Endothelial cell of umbilical vein (primary cell): ENCODE measurements around the gene MYCBP2. TPM values are rescaled to one million over a fixed set of nuclear protein-coding genes. Genes with fewer than 3 reads are reported as not detected.
A peak's percentile ranks its signal among the peaks of the same experiment; 100 is the strongest.

ENCODE experiments used
- BruUV-seq: library from RNA; stranded (reverse); fragments of 400-500 nt; replicated peaks from 2 replicates; lab custom pipeline; 2021; lab: Mats Ljungman, UMichigan
- CTCF ChIA-PET: fragments of 300-600, 350-600 bp; sonication (Branson Sonifier 250); formaldehyde crosslinking; loops from one replicate; lab custom pipeline; 2021; ENCODE audit warnings: antibody characterized with exemption, inconsistent platforms; lab: Charles Lee
- POLR2A ChIA-PET: fragments of 300-600, 350-600 bp; sonication (Branson Sonifier 250); formaldehyde crosslinking; loops from one replicate; lab custom pipeline; 2021; ENCODE audit warnings: antibody characterized with exemption, inconsistent platforms; lab: Charles Lee
- DNase-seq: peaks from one replicate; pipeline ENCODE4 v3.0.0-alpha.2; 2011; ENCODE audit warnings: low read depth, low spot score
- FAIRE-seq: peaks from 2 replicates; lab custom pipeline; 2011; peaks lifted over from hg19 to GRCh38; lab: Jason Lieb, UNC
- H2AFZ ChIP-seq: 2 replicates; pipeline ENCODE4 v1.6.0; 2012; ENCODE audit warnings: low read depth, low read length, control low read depth, inconsistent platforms
- H3K27ac ChIP-seq: 2 replicates; pipeline ENCODE4 v1.5.1; 2011; ENCODE audit warnings: low read depth, mild to moderate bottlenecking, control low read depth, low read length, moderate library complexity; ENCODE audit not compliant: insufficient read depth
- H3K27me3 ChIP-seq, 2 experiments: 2 replicates each; pipeline versions ENCODE4 v1.6.0 to v1.6.1; 2011; ENCODE audit warnings: low read length in 2 of 2, mixed read lengths in 1 of 2; ENCODE audit not compliant: control insufficient read depth in 2 of 2, insufficient read depth in 2 of 2
- H3K36me3 ChIP-seq, 2 experiments: 2 replicates in 1 of 2; 3 replicates in 1 of 2; pipeline ENCODE4 v1.5.1; 2011; ENCODE audit warnings: low read length in 2 of 2, mild to moderate bottlenecking in 1 of 2, moderate library complexity in 1 of 2; ENCODE audit not compliant: control insufficient read depth in 2 of 2, insufficient read depth in 2 of 2; ENCODE audit errors: extremely low read depth in 1 of 2
- H3K4me1 ChIP-seq: 3 replicates; pipeline ENCODE4 v1.5.1; 2011; ENCODE audit warnings: mild to moderate bottlenecking, low read length; ENCODE audit not compliant: control insufficient read depth, insufficient read depth; ENCODE audit errors: extremely low read depth
- H3K4me2 ChIP-seq: 2 replicates; pipeline ENCODE4 v1.6.1; 2011; ENCODE audit warnings: low read length, control low read depth, mixed read lengths; ENCODE audit not compliant: insufficient read depth
- H3K4me3 ChIP-seq, 3 experiments: fragments of 200-600 bp in 1 of 3; sonication (generic), shearing (Covaris generic) in 1 of 3; replicated peaks in 1 of 3; 2 replicates each; pipeline ENCODE4 v1.5.1; 2011 to 2016; ENCODE audit warnings: control low read depth in 3 of 3, low read length in 3 of 3, mild to moderate bottlenecking in 2 of 3, inconsistent platforms in 1 of 3, low read depth in 1 of 3, moderate library complexity in 1 of 3; ENCODE audit not compliant: insufficient read depth in 1 of 3
- H3K79me2 ChIP-seq: 2 replicates; pipeline ENCODE4 v1.6.0; 2012; ENCODE audit warnings: low read length, inconsistent platforms; ENCODE audit not compliant: control insufficient read depth, insufficient read depth
- H3K9ac ChIP-seq: replicated peaks from 2 replicates; pipeline ENCODE3; 2011; ENCODE audit warnings: low read length, control low read depth; ENCODE audit not compliant: insufficient read depth; ENCODE audit errors: extremely low read depth
- H3K9me1 ChIP-seq: replicated peaks from 3 replicates; pipeline ENCODE4 v1.6.0; 2011; ENCODE audit warnings: mild to moderate bottlenecking, low read length; ENCODE audit not compliant: control insufficient read depth, insufficient read depth; ENCODE audit errors: extremely low read depth
- H3K9me3 ChIP-seq: replicated peaks from 2 replicates; pipeline ENCODE4 v1.5.1; 2012; ENCODE audit warnings: low read length, inconsistent platforms; ENCODE audit not compliant: control insufficient read depth, insufficient read depth
- H4K20me1 ChIP-seq: replicated peaks from 2 replicates; pipeline ENCODE3; 2011; ENCODE audit warnings: mild to moderate bottlenecking, low read length; ENCODE audit not compliant: control insufficient read depth, insufficient read depth; ENCODE audit errors: extremely low read depth
- CTCF ChIP-seq, 2 donors: IDR thresholded peaks; 1 replicate in 1 of 2; 2 replicates in 1 of 2; pipeline ENCODE4 v1.5.1; 2011; ENCODE audit warnings: low read length in 2 of 2, mild to moderate bottlenecking in 2 of 2, moderate library complexity in 2 of 2, control low read depth in 1 of 2, inconsistent platforms in 1 of 2, low read depth in 1 of 2; ENCODE audit not compliant: insufficient read depth in 1 of 2; ENCODE audit errors: extremely low read depth in 1 of 2
- EZH2 ChIP-seq: IDR thresholded peaks from 2 replicates; pipeline ENCODE4 v1.6.1; 2012; ENCODE audit warnings: borderline replicate concordance, low read depth, mild to moderate bottlenecking, moderate library complexity, low read length, inconsistent platforms; ENCODE audit not compliant: severe bottlenecking
- FOS ChIP-seq: IDR thresholded peaks from 2 replicates; pipeline ENCODE4 v1.6.1; 2011; ENCODE audit warnings: mild to moderate bottlenecking, low read length, moderate library complexity, borderline replicate concordance; ENCODE audit not compliant: insufficient read depth
- GATA2 ChIP-seq: IDR thresholded peaks from 2 replicates; pipeline ENCODE4 v1.7.0; 2011; ENCODE audit warnings: low read depth, mild to moderate bottlenecking, moderate library complexity, mixed read lengths, low read length; ENCODE audit not compliant: insufficient read length, insufficient read depth
- JUN ChIP-seq: IDR thresholded peaks from 2 replicates; pipeline ENCODE4 v1.6.1; 2011; ENCODE audit warnings: borderline replicate concordance, low read depth; ENCODE audit not compliant: insufficient read length, insufficient read depth
- MAX ChIP-seq: IDR thresholded peaks from 2 replicates; pipeline ENCODE4 v1.6.1; 2011; ENCODE audit not compliant: insufficient read depth, insufficient read length
- MYC ChIP-seq: IDR thresholded peaks from one replicate; pipeline ENCODE4 v1.6.1; 2011; ENCODE audit warnings: mild to moderate bottlenecking, low read depth, low read length
- POLR2A ChIP-seq: IDR thresholded peaks from 2 replicates; pipeline ENCODE4 v1.6.1; 2012; ENCODE audit warnings: low read depth, mild to moderate bottlenecking, control low read depth, low read length
- POLR2AphosphoS5 ChIP-seq: IDR thresholded peaks from 2 replicates; pipeline ENCODE4 v1.6.1; 2012; ENCODE audit warnings: low read depth, mild to moderate bottlenecking, control low read depth, low read length, moderate library complexity; ENCODE audit not compliant: insufficient read depth
- dilution Hi-C: fragments of 300-500 bp; cut with MboI; formaldehyde crosslinking; loops from one replicate; pipeline ENCODE4 v1.15.0; 2019; ENCODE audit warnings: low sequenced_read_pairs; ENCODE audit not compliant: extremely low pct_ligation_motif_present
- intact Hi-C: fragments of 100-400 bp; cut with micrococcal nuclease; formaldehyde crosslinking; loops from one replicate; pipeline ENCODE4 v1.10.0; 2022
- polyA plus RNA-seq, 4 experiments: library from polyadenylated mRNA; depleted of rRNA in 3 of 4; stranded (reverse) in 3 of 4; unstranded in 1 of 4; fragments of >200 nt; gene quantifications; 2 replicates each; pipeline versions ENCODE4 v1.2.1 to v1.2.3, GENCODE V29; 2011 to 2012; ENCODE audit warnings: missing spikeins in 1 of 4
- total RNA-seq: library from RNA; stranded (reverse); gene quantifications from 2 replicates; pipeline ENCODE4 v1.2.3, GENCODE V29; 2021

Gene MYCBP2
- total and polyA plus RNA-seq, 2 donors (not counting 3 experiments of a cell fraction or from before 2014, with no cell fraction given), result 30.5 to 89.8 TPM

GRCh38 chr13:77084755-77085154 lies 242.1 kb downstream of the MYCBP2 start:
- H3K9ac ChIP-seq, result no peak overlapping the region
- peaks cover 6 to 11% of the 10 kb centered on the region in 2 experiments for H3K36me3 ChIP-seq
- no peaks in the 10 kb centered on the region for H3K9me3 ChIP-seq
- H4K20me1 ChIP-seq, result no peaks in the 10 kb centered on the region
- H3K4me2 ChIP-seq, result no peak overlapping the region
- no peaks in the 10 kb centered on the region for H3K27me3 ChIP-seq
- FAIRE-seq (no peak), DNase-seq (no peak)
- no peaks in the 10 kb centered on the region for H3K9me1 ChIP-seq
- ChIA-PET POLR2A (no interaction called here), CTCF (interaction anchor here (1.0 to 1.2 kb wide), 2 partner anchors 33 to 394 kb away, joined by 3 read pairs; no protein-coding TSS in a partner anchor)
- TF ChIP-seq CTCF (IDR thresholded peaks at IDR 0.05; ENCODE audit: extremely low read depth in 1 of 2, insufficient read depth in 1 of 2, low read depth in 1 of 2, low read length in 2 of 2) (no peak), JUN (no peak)
- intact Hi-C loops (no loop called here), dilution Hi-C loops (no loop called here)
- no peaks in the 10 kb centered on the region for H3K79me2 ChIP-seq
- no peaks in the 10 kb centered on the region for H3K4me1 ChIP-seq
- H3K27ac ChIP-seq, result no peak overlapping the region
- BruUV-seq, result no TSS peak
- H3K4me3 ChIP-seq, result no peak overlapping the region
- H2AFZ ChIP-seq, result no peak overlapping the region

- Histone ChIP-seq H3K9me3 (no peaks in the 10 kb centered on the region), H3K9me1 (no peaks in the 10 kb centered on the region), H3K4me1 (no peaks in the 10 kb centered on the region), H3K4me3 (no peak overlapping the region), H3K9ac (no peak overlapping the region), H3K36me3 (peaks cover 12 to 24% of the 10 kb centered on the region in 2 experiments), H3K27me3 (no peaks in the 10 kb centered on the region), H3K79me2 (no peaks in the 10 kb centered on the region), H2AFZ (no peak overlapping the region), H4K20me1 (no peaks in the 10 kb centered on the region), H3K27ac (no peak overlapping the region), H3K4me2 (no peak overlapping the region)
- DNase-seq, result no peak
- BruUV-seq, result no TSS peak
- CTCF ChIA-PET, result interaction anchor here (1.2 to 1.4 kb wide), 2 partner anchors 10 to 14 kb away, joined by 4 read pairs; no protein-coding TSS in a partner anchor
- dilution Hi-C loops, result no loop called here
- intact Hi-C loops, result no loop called here
- POLR2A ChIA-PET, result no interaction called here
- TF ChIP-seq MAX, result no peak
- TF ChIP-seq POLR2A, result no peak
- no peak for TF ChIP-seq GATA2
- no peak for TF ChIP-seq POLR2AphosphoS5
- TF ChIP-seq CTCF (IDR thresholded peaks at IDR 0.05; ENCODE audit: extremely low read depth in 1 of 2, insufficient read depth in 1 of 2, low read depth in 1 of 2, low read length in 2 of 2), result no peak
- no peak for TF ChIP-seq JUN
- no peak for TF ChIP-seq FOS
- TF ChIP-seq MYC, result no peak
- TF ChIP-seq EZH2, result no peak
- peak; percentile 21 for FAIRE-seq
These were observed 246.9 kb downstream of the MYCBP2 start for GRCh38 chr13:77079902-77080413.
